ENCODE data around the gene MRPL28. TPM values are rescaled to one million over a fixed set of nuclear protein-coding genes. Genes with fewer than 3 reads are reported as not detected.

MRPL28 gene
- polyA plus RNA-seq, 3 donors = 68.6 to 88.5 (median 88.1) TPM

DNA sequence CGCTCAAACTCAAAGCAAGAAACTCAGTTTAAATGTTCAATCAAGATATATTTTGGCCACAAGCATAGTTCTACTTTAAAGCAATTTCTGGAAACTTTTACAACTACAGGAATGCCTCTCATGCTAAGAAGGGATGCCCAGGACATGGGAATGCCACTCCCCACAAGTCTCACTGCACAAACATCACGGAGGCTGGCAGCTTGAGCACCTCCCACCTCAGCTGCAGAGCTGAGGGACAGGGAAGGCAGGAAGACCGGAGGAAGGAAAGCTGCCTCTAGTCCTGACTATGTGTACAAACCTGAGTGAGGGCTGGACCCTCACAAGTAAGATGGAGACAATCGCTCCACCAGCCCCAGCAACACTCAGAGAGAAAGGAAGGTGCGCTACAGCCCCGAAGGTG is 23.1 kb downstream of the MRPL28 start:
- no peak overlapping the region for H3K4me3 ChIP-seq (replicated peaks in 1 of 3; ENCODE audit: low read depth in 2 of 3, low read length in 3 of 3)
- TF ChIP-seq, protein P1, sequence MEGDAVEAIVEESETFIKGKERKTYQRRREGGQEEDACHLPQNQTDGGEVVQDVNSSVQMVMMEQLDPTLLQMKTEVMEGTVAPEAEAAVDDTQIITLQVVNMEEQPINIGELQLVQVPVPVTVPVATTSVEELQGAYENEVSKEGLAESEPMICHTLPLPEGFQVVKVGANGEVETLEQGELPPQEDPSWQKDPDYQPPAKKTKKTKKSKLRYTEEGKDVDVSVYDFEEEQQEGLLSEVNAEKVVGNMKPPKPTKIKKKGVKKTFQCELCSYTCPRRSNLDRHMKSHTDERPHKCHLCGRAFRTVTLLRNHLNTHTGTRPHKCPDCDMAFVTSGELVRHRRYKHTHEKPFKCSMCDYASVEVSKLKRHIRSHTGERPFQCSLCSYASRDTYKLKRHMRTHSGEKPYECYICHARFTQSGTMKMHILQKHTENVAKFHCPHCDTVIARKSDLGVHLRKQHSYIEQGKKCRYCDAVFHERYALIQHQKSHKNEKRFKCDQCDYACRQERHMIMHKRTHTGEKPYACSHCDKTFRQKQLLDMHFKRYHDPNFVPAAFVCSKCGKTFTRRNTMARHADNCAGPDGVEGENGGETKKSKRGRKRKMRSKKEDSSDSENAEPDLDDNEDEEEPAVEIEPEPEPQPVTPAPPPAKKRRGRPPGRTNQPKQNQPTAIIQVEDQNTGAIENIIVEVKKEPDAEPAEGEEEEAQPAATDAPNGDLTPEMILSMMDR (IDR thresholded peaks at IDR 0.05) = no peak
- Mint-ChIP-seq H3K4me1 (peaks cover 49% of the 10 kb centered on the region), H3K9me3 (peaks cover 0 to 3% (median 0%) of the 10 kb centered on the region in 7 donors), H3K36me3 (peaks cover 45 to 70% of the 10 kb centered on the region in 2 donors), H3K27me3 (ENCODE audit: low read depth in 3 of 3) (no peaks in the 10 kb centered on the region), H3K4me3 (no peak overlapping the region), H3K27ac (peak overlapping the region in 1 of 7 donors; percentile 4)
- DNase-seq = no peak
- H3K27ac ChIP-seq (ENCODE audit: low read depth in 1 of 2, low read length in 2 of 2) = no peak overlapping the region
- H3K27me3 ChIP-seq (ENCODE audit: control insufficient read depth in 2 of 2, insufficient read depth in 2 of 2, low read length in 2 of 2) = no peaks in the 10 kb centered on the region
- H3K4me2 ChIP-seq (replicated peaks; ENCODE audit: extremely low read depth, low read length, poor library complexity, severe bottlenecking) = no peak overlapping the region
- peaks cover 97% of the 10 kb centered on the region for H3K79me2 ChIP-seq (ENCODE audit: insufficient read depth, low read length)
- H4K20me1 ChIP-seq (ENCODE audit: insufficient read depth, low read length) = peaks cover 81% of the 10 kb centered on the region
- peaks cover 32 to 53% of the 10 kb centered on the region in 2 donors for H3K36me3 ChIP-seq (replicated peaks in 1 of 2; ENCODE audit: control insufficient read depth in 1 of 2, insufficient read depth in 2 of 2, low read length in 2 of 2)
- H3K4me1 ChIP-seq (ENCODE audit: control insufficient read depth in 1 of 2, insufficient read depth in 2 of 2, low read length in 2 of 2) = peaks cover 9 to 29% of the 10 kb centered on the region in 2 donors
- WGBS (ENCODE audit: insufficient coverage) = 96% methylated on average over 4 of the region's 6 CpGs
- no peak overlapping the region for H3K9ac ChIP-seq (ENCODE audit: insufficient read depth, low read length, poor library complexity, severe bottlenecking)
- intact Hi-C loops (cut with micrococcal nuclease) = loop anchor here in 1 of 2 donors (5.0 kb wide), 1 partner anchor 35 kb away; no protein-coding TSS in a partner anchor
- no peak overlapping the region for H2AFZ ChIP-seq (ENCODE audit: insufficient read depth, low read depth, low read length, poor library complexity, severe bottlenecking)
- no peaks in the 10 kb centered on the region for H3K9me3 ChIP-seq (replicated peaks in 1 of 2; ENCODE audit: control insufficient read depth in 1 of 2, insufficient read depth in 1 of 2, low read length in 2 of 2)

DNA sequence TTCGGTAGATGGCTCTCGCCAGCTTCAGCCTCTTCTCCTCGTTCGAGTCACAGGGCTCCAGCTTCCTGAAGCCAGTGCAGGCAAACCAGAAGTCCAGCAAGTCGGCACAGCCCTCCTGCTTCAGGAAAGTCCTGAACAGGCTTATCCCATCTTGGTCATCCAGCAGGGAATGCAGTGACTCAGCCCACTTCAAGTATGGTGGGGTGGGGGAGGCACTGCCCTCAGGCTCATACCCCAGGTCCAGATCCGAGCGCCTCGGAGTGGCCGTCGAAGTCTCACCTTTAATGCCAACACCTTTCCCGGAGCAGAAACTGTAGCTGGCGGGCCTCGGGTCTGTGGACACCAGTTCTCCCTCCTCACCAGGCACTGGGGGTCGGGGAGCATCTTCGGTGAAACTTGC is 23.8 kb downstream of the MRPL28 start:
- H3K9me3 ChIP-seq (replicated peaks in 1 of 2; ENCODE audit: control insufficient read depth in 1 of 2, insufficient read depth in 1 of 2, low read length in 2 of 2) = no peaks in the 10 kb centered on the region
- H3K27me3 ChIP-seq (ENCODE audit: control insufficient read depth in 2 of 2, insufficient read depth in 2 of 2, low read length in 2 of 2) = no peaks in the 10 kb centered on the region
- peaks cover 49 to 76% of the 10 kb centered on the region in 2 donors for H3K36me3 Mint-ChIP-seq
- H3K79me2 ChIP-seq (ENCODE audit: insufficient read depth, low read length) = peaks cover 98% of the 10 kb centered on the region
- no peak overlapping the region for H2AFZ ChIP-seq (ENCODE audit: insufficient read depth, low read depth, low read length, poor library complexity, severe bottlenecking)
- H4K20me1 ChIP-seq (ENCODE audit: insufficient read depth, low read length) = peaks cover 82% of the 10 kb centered on the region
- no peak for DNase-seq
- no peak overlapping the region for H3K27ac ChIP-seq (ENCODE audit: low read depth in 1 of 2, low read length in 2 of 2)
- H3K36me3 ChIP-seq (replicated peaks in 1 of 2; ENCODE audit: control insufficient read depth in 1 of 2, insufficient read depth in 2 of 2, low read length in 2 of 2) = peaks cover 32 to 56% of the 10 kb centered on the region in 2 donors
- TF ChIP-seq, protein P1 (IDR thresholded peaks at IDR 0.05) = no peak
- peaks cover 0 to 3% (median 0%) of the 10 kb centered on the region in 7 donors for H3K9me3 Mint-ChIP-seq
- intact Hi-C loops (cut with micrococcal nuclease) = loop anchor here in 1 of 2 donors (5.0 kb wide), 1 partner anchor 34 kb away; no protein-coding TSS in a partner anchor
- 98% methylated on average over 13 of the region's 15 CpGs for WGBS (ENCODE audit: insufficient coverage)
- H3K4me1 Mint-ChIP-seq = peaks cover 52% of the 10 kb centered on the region
- H3K27me3 Mint-ChIP-seq (ENCODE audit: low read depth in 3 of 3) = peaks cover 0 to 1% (median 0%) of the 10 kb centered on the region in 3 donors
- H3K4me3 ChIP-seq (replicated peaks in 1 of 3; ENCODE audit: low read depth in 2 of 3, low read length in 3 of 3) = no peak overlapping the region
- peaks cover 7 to 26% of the 10 kb centered on the region in 2 donors for H3K4me1 ChIP-seq (ENCODE audit: control insufficient read depth in 1 of 2, insufficient read depth in 2 of 2, low read length in 2 of 2)
- H3K9ac ChIP-seq (ENCODE audit: insufficient read depth, low read length, poor library complexity, severe bottlenecking) = no peak overlapping the region
- peak overlapping the region in 3 of 7 donors; percentile 46 to 70 (median 60) for H3K27ac Mint-ChIP-seq
- H3K4me3 Mint-ChIP-seq = no peak overlapping the region
- H3K4me2 ChIP-seq (replicated peaks; ENCODE audit: extremely low read depth, low read length, poor library complexity, severe bottlenecking) = no peak overlapping the region

Measured in CD14-positive monocyte (primary cell).